IMR-90 (cell line): Measurements from ENCODE around the gene PDE4B. TPM values are rescaled to one million over a fixed set of nuclear protein-coding genes. Genes with fewer than 3 reads are reported as not detected.

Experiments
- ATAC-seq: fragments of 200-7000 bp; cut with Tn5 transposase; 2 replicates; pipeline ENCODE4 v1.9.1; 2020; ENCODE audit warnings: low read depth, mild to moderate bottlenecking, moderate library complexity
- BruUV-seq: library from RNA; stranded (reverse); fragments of 400-500 nt; replicated peaks from 2 replicates; lab custom pipeline; 2021; lab: Mats Ljungman, UMichigan
- CTCF ChIA-PET: fragments of 300-600 bp; formaldehyde crosslinking; extraction: SDS; loops from one replicate; lab custom pipeline; 2021; ENCODE audit warnings: antibody characterized with exemption; lab: Yijun Ruan, JAX
- POLR2A ChIA-PET: fragments of 300-600 bp; sonication (Branson Sonifier 250); formaldehyde crosslinking; loops from one replicate; lab custom pipeline; 2022; ENCODE audit warnings: antibody characterized with exemption; ENCODE audit not compliant: unreplicated experiment; lab: Charles Lee
- DNase-seq: peaks from one replicate; pipeline ENCODE4 v3.0.0; 2013
- H2AFZ ChIP-seq: replicated peaks from 2 replicates; pipeline ENCODE3; 2013; ENCODE audit warnings: low read length, mild to moderate bottlenecking; ENCODE audit not compliant: poor library complexity
- H2AK5ac ChIP-seq: 2 replicates; pipeline ENCODE4 v1.6.1; 2013; ENCODE audit warnings: low read depth, low read length, inconsistent platforms
- H2AK9ac ChIP-seq: replicated peaks from 2 replicates; pipeline ENCODE3; 2013; ENCODE audit warnings: mild to moderate bottlenecking, low read depth, low read length, moderate library complexity; ENCODE audit not compliant: poor library complexity
- H2BK120ac ChIP-seq: 2 replicates; pipeline ENCODE4 v1.6.1; 2013; ENCODE audit warnings: low read depth, low read length, inconsistent platforms
- H2BK15ac ChIP-seq: 3 replicates; pipeline ENCODE4 v1.6.1; 2013; ENCODE audit warnings: low read depth, low read length, inconsistent platforms
- H2BK20ac ChIP-seq: 2 replicates; pipeline ENCODE4 v1.6.1; 2013; ENCODE audit warnings: low read depth, mild to moderate bottlenecking, inconsistent platforms, low read length, moderate library complexity
- H2BK5ac ChIP-seq: 2 replicates; pipeline ENCODE4 v1.6.1; 2013; ENCODE audit warnings: mild to moderate bottlenecking, low read depth, low read length, inconsistent platforms; ENCODE audit not compliant: poor library complexity, severe bottlenecking
- H3K14ac ChIP-seq: replicated peaks from 2 replicates; pipeline ENCODE4 v1.6.1; 2013; ENCODE audit warnings: low read depth, low read length, inconsistent platforms
- H3K18ac ChIP-seq: 2 replicates; pipeline ENCODE4 v1.6.1; 2013; ENCODE audit warnings: low read depth, low read length, control low read depth
- H3K23ac ChIP-seq: 2 replicates; pipeline ENCODE4 v1.6.1; 2013; ENCODE audit warnings: low read depth, low read length, inconsistent platforms
- H3K27ac ChIP-seq: 2 replicates; pipeline ENCODE4 v1.5.1; 2013; ENCODE audit warnings: mild to moderate bottlenecking, control low read depth, low read length; ENCODE audit not compliant: insufficient read depth
- H3K27me3 ChIP-seq: 2 replicates; pipeline ENCODE4 v1.6.1; 2013; ENCODE audit warnings: low read length; ENCODE audit not compliant: control insufficient read depth, insufficient read depth
- H3K36me3 ChIP-seq: 2 replicates; pipeline ENCODE4 v1.6.1; 2013; ENCODE audit warnings: low read length, mixed read lengths; ENCODE audit not compliant: control insufficient read depth, insufficient read depth
- H3K4ac ChIP-seq: 2 replicates; pipeline ENCODE4 v1.6.1; 2013; ENCODE audit warnings: low read depth, low read length, inconsistent platforms
- H3K4me1 ChIP-seq: 2 replicates; pipeline ENCODE4 v1.6.1; 2013; ENCODE audit warnings: low read length, mixed read lengths; ENCODE audit not compliant: control insufficient read depth, insufficient read depth
- H3K4me2 ChIP-seq: 2 replicates; pipeline ENCODE4 v1.6.1; 2013; ENCODE audit warnings: low read depth, mild to moderate bottlenecking, control low read depth, low read length, moderate library complexity
- H3K4me3 ChIP-seq: 2 replicates; pipeline ENCODE4 v1.5.1; 2013; ENCODE audit warnings: low read depth, mild to moderate bottlenecking, control low read depth, low read length, moderate library complexity; ENCODE audit not compliant: insufficient read depth
- H3K56ac ChIP-seq: 2 replicates; pipeline ENCODE4 v1.6.1; 2013; ENCODE audit warnings: low read length, inconsistent platforms; ENCODE audit not compliant: insufficient read depth; ENCODE audit errors: extremely low read depth
- H3K79me1 ChIP-seq, 2 experiments: 2 replicates each; pipeline ENCODE4 v1.6.1; 2013; ENCODE audit warnings: low read length in 2 of 2, inconsistent platforms in 1 of 2, low read depth in 1 of 2
- H3K9ac ChIP-seq: 2 replicates; pipeline ENCODE4 v1.6.1; 2013; ENCODE audit warnings: low read depth, low read length, control low read depth
- H3K9me1 ChIP-seq: 2 replicates; pipeline ENCODE4 v1.6.1; 2013; ENCODE audit warnings: low read length, inconsistent platforms; ENCODE audit not compliant: insufficient read depth
- H3K9me3 ChIP-seq: 2 replicates; pipeline ENCODE4 v1.6.1; 2013; ENCODE audit warnings: low read length; ENCODE audit not compliant: control insufficient read depth, insufficient read depth
- H4K20me1 ChIP-seq: 2 replicates; pipeline ENCODE4 v1.6.1; 2013; ENCODE audit warnings: low read length, inconsistent platforms; ENCODE audit not compliant: insufficient read depth
- H4K5ac ChIP-seq: 2 replicates; pipeline ENCODE4 v1.6.1; 2013; ENCODE audit warnings: mild to moderate bottlenecking, low read depth, low read length, control low read depth
- H4K8ac ChIP-seq, 2 experiments: 2 replicates each; pipeline ENCODE4 v1.6.1; 2013; ENCODE audit warnings: low read depth in 2 of 2, low read length in 2 of 2, control low read depth in 1 of 2, inconsistent platforms in 1 of 2
- H4K91ac ChIP-seq: 2 replicates; pipeline ENCODE4 v1.6.1; 2013; ENCODE audit warnings: low read depth, low read length, inconsistent platforms; ENCODE audit not compliant: insufficient read depth
- BHLHE40 ChIP-seq: fragments of 150-350 bp; IDR thresholded peaks from 2 replicates; pipeline ENCODE4 v1.6.1; 2016; ENCODE audit warnings: mild to moderate bottlenecking, low read depth, low read length
- CEBPB ChIP-seq: IDR thresholded peaks from 2 replicates; pipeline ENCODE4 v1.6.1; 2012; ENCODE audit warnings: low read depth, low read length, improper control_type of control experiment
- CHD1 ChIP-seq: IDR thresholded peaks from 2 replicates; pipeline ENCODE4 v1.6.1; 2012; ENCODE audit warnings: low read depth, low read length, improper control_type of control experiment
- FOS ChIP-seq: fragments of 150-350 bp; IDR thresholded peaks from 2 replicates; pipeline ENCODE4 v1.6.1; 2016; ENCODE audit warnings: low read depth, low read length
- MAFK ChIP-seq: IDR thresholded peaks from 2 replicates; pipeline ENCODE4 v1.6.1; 2012; ENCODE audit warnings: low read depth, low read length, improper control_type of control experiment
- MAZ ChIP-seq: IDR thresholded peaks from 2 replicates; pipeline ENCODE4 v1.6.1; 2012; ENCODE audit warnings: low read depth, mild to moderate bottlenecking, low read length, improper control_type of control experiment, moderate library complexity, borderline replicate concordance
- MXI1 ChIP-seq: IDR thresholded peaks from 2 replicates; pipeline ENCODE4 v1.6.1; 2012; ENCODE audit warnings: low read depth, mild to moderate bottlenecking, low read length, moderate library complexity, borderline replicate concordance
- NFE2L2 ChIP-seq: fragments of 150-350 bp; IDR thresholded peaks from 2 replicates; pipeline ENCODE4 v1.6.1; 2016; ENCODE audit warnings: low read depth, mild to moderate bottlenecking, low read length
- POLR2A ChIP-seq: IDR thresholded peaks from 2 replicates; pipeline ENCODE4 v1.6.1; 2012; ENCODE audit warnings: mild to moderate bottlenecking, low read depth, low read length
- SMC3 ChIP-seq: fragments of 150-350 bp; IDR thresholded peaks from 2 replicates; pipeline ENCODE4 v1.6.1; 2016; ENCODE audit warnings: low read depth, mild to moderate bottlenecking, antibody characterized with exemption, low read length, moderate library complexity
- USF2 ChIP-seq: fragments of 150-350 bp; IDR thresholded peaks from 2 replicates; pipeline ENCODE4 v1.6.1; 2017; ENCODE audit warnings: mild to moderate bottlenecking, antibody characterized with exemption, low read length, low read depth
- WGBS, 2 experiments: methylation state at CpG; one replicate each; pipeline versions ENCODE4 v1.1.5 to v1.1.7; 2013; ENCODE audit warnings: missing lambda C conversion rate in 2 of 2; ENCODE audit not compliant: insufficient read length in 1 of 2; ENCODE audit errors: extremely low coverage in 2 of 2; 5-methylcytosine and 5-hydroxymethylcytosine counted together
- dilution Hi-C: fragments of 300-500 bp; cut with HindIII; formaldehyde crosslinking; loops from one replicate; pipeline ENCODE4 v1.14.3; 2018; ENCODE audit warnings: low sequenced_read_pairs; ENCODE audit not compliant: unreplicated experiment
- in situ Hi-C: fragments of 300-500 bp; cut with MboI; formaldehyde crosslinking; loops from 3 replicates; pipeline ENCODE4 v1.14.3; 2019; ENCODE audit warnings: low sequenced_read_pairs, inconsistent platforms, mixed read lengths
- intact Hi-C: fragments of 100-400 bp; cut with micrococcal nuclease; formaldehyde crosslinking; loops from 2 replicates; pipeline ENCODE4 v1.10.0; 2022
- polyA plus RNA-seq, 3 experiments: library from polyadenylated mRNA; depleted of rRNA; stranded (reverse); fragments of >200 nt; gene quantifications; 2 replicates each; pipeline ENCODE4 v1.2.3, GENCODE V29; 2012; ENCODE audit warnings: low replicate concordance in 1 of 3
- total RNA-seq: library from RNA; depleted of rRNA; stranded (reverse); fragments of >200 nt; gene quantifications from 2 replicates; pipeline ENCODE4 v1.2.3, GENCODE V29; 2012
- TF ChIP-seq, protein P1 (sequence below): conservative IDR thresholded peaks from 2 replicates; pipeline ENCODE4 v1.5.1; 2012; ENCODE audit warnings: mild to moderate bottlenecking, low read depth, low read length, improper control_type of control experiment

PDE4B gene
- total and polyA plus RNA-seq, 2 of the 4 experiments (the other 2 are of a cell fraction): 5.8 to 21.3 TPM

- no peak for TF ChIP-seq CEBPB
- no peak for TF ChIP-seq BHLHE40
- no peak for TF ChIP-seq MXI1
These were observed 524.5 kb downstream of the PDE4B start (continued) for GRCh38 chr1:66317248-66317515.

- ChIA-PET POLR2A (no interaction called here), CTCF (no interaction called here)
- no peaks in the 10 kb centered on the region for H3K27me3 ChIP-seq
These were observed 527.5 kb downstream of the PDE4B start for GRCh38 chr1:66320231-66320630.

More at GRCh38 chr1:66320231-66320630, 527.5 kb downstream of the PDE4B start:
- Histone ChIP-seq H3K4ac (no peak overlapping the region), H3K79me1 (no peaks in the 10 kb centered on the region), H3K18ac (no peak overlapping the region), H3K9me3 (no peaks in the 10 kb centered on the region), H3K4me3 (no peak overlapping the region), H2AK9ac (no peak overlapping the region), H3K27ac (no peak overlapping the region), H3K36me3 (no peaks in the 10 kb centered on the region), H3K9me1 (no peaks in the 10 kb centered on the region), H2BK120ac (no peak overlapping the region), H4K5ac (no peak overlapping the region), H4K8ac (no peak overlapping the region), H2BK20ac (no peak overlapping the region), H3K14ac (no peak overlapping the region), H3K23ac (no peak overlapping the region), H2BK15ac (no peak overlapping the region), H4K20me1 (no peaks in the 10 kb centered on the region), H2AK5ac (no peak overlapping the region), H3K4me1 (no peaks in the 10 kb centered on the region), H4K91ac (no peak overlapping the region), H3K56ac (no peak overlapping the region), H3K4me2 (no peak overlapping the region), H2BK5ac (no peak overlapping the region), H3K9ac (no peak overlapping the region), H2AFZ (no peak overlapping the region)
- TF ChIP-seq CEBPB (no peak), POLR2A (no peak), CHD1 (no peak), NFE2L2 (no peak), SMC3 (no peak), FOS (no peak), MAZ (no peak), MXI1 (no peak), USF2 (no peak), MAFK (no peak)
- TF ChIP-seq, protein P1, sequence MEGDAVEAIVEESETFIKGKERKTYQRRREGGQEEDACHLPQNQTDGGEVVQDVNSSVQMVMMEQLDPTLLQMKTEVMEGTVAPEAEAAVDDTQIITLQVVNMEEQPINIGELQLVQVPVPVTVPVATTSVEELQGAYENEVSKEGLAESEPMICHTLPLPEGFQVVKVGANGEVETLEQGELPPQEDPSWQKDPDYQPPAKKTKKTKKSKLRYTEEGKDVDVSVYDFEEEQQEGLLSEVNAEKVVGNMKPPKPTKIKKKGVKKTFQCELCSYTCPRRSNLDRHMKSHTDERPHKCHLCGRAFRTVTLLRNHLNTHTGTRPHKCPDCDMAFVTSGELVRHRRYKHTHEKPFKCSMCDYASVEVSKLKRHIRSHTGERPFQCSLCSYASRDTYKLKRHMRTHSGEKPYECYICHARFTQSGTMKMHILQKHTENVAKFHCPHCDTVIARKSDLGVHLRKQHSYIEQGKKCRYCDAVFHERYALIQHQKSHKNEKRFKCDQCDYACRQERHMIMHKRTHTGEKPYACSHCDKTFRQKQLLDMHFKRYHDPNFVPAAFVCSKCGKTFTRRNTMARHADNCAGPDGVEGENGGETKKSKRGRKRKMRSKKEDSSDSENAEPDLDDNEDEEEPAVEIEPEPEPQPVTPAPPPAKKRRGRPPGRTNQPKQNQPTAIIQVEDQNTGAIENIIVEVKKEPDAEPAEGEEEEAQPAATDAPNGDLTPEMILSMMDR: no peak
- ATAC-seq: no peak
- intact Hi-C loops (no loop called here), in situ Hi-C loops (no loop called here), dilution Hi-C loops (no loop called here)
- BruUV-seq: no TSS peak
- DNase-seq: no peak
- no CpG with 5 or more reads among the region's 1 CpG for WGBS, 2 experiments
